ENCODE results near the gene CDC42EP5. TPM values are rescaled to one million over a fixed set of nuclear protein-coding genes. Genes with fewer than 3 reads are reported as not detected.

CDC42EP5 gene
- total and polyA plus RNA-seq, 4 donors: 15.8 to 25.7 (median 21.3) TPM

GRCh38 chr19:54427586-54427985, 45.5 kb downstream of the CDC42EP5 start:
- no peaks in the 10 kb centered on the region for H3K36me3 ChIP-seq (ENCODE audit: control insufficient read depth in 4 of 4, insufficient read depth in 4 of 4, low read length in 4 of 4)
- no peaks in the 10 kb centered on the region for H3K27me3 ChIP-seq (ENCODE audit: control insufficient read depth in 3 of 3, insufficient read depth in 3 of 3, low read length in 2 of 3)
- H3K4me3 ChIP-seq: no peak overlapping the region
- H3K4me1 ChIP-seq (ENCODE audit: control insufficient read depth in 5 of 5, insufficient read depth in 5 of 5, low read length in 5 of 5): peaks cover 0 to 21% (median 6%) of the 10 kb centered on the region in 5 donors
- ATAC-seq (ENCODE audit: insufficient read depth, low FRiP score) (no peak), DNase-seq (no peak)
- WGBS, 2 donors: 87 to 97% methylated on average over 11 of the region's 11 CpGs
- no peaks in the 10 kb centered on the region for H3K9me3 ChIP-seq (ENCODE audit: control insufficient read depth in 4 of 4, insufficient read depth in 3 of 4, low read length in 3 of 4)
- H3K27ac ChIP-seq (ENCODE audit: low read depth in 1 of 2, low read length in 1 of 2): no peak overlapping the region
- no peak overlapping the region for H3K9ac ChIP-seq (ENCODE audit: insufficient read depth in 1 of 2, low read length in 2 of 2)
- TF ChIP-seq CTCF (IDR thresholded peaks at IDR 0.05; ENCODE audit: control extremely low read depth, extremely low read depth): no peak

GRCh38 chr19:54426291-54426931, 46.7 kb downstream of the CDC42EP5 start:
- no peaks in the 10 kb centered on the region for H3K36me3 ChIP-seq (ENCODE audit: control insufficient read depth in 4 of 4, insufficient read depth in 4 of 4, low read length in 4 of 4)
- no peak for TF ChIP-seq CTCF (IDR thresholded peaks at IDR 0.05; ENCODE audit: control extremely low read depth, extremely low read depth)
- ATAC-seq (ENCODE audit: insufficient read depth, low FRiP score) (no peak), DNase-seq (no peak)
- no peak overlapping the region for H3K4me3 ChIP-seq
- no peak overlapping the region for H3K9ac ChIP-seq (ENCODE audit: insufficient read depth in 1 of 2, low read length in 2 of 2)
- WGBS, 2 donors: 70 to 74% methylated on average over 17 of the region's 17 CpGs
- peaks cover 0 to 4% (median 0%) of the 10 kb centered on the region in 3 donors for H3K27me3 ChIP-seq (ENCODE audit: control insufficient read depth in 3 of 3, insufficient read depth in 3 of 3, low read length in 2 of 3)
- H3K4me1 ChIP-seq (ENCODE audit: control insufficient read depth in 5 of 5, insufficient read depth in 5 of 5, low read length in 5 of 5): peaks cover 0 to 16% (median 6%) of the 10 kb centered on the region in 5 donors
- no peak overlapping the region for H3K27ac ChIP-seq (ENCODE audit: low read depth in 1 of 2, low read length in 1 of 2)
- no peaks in the 10 kb centered on the region for H3K9me3 ChIP-seq (ENCODE audit: control insufficient read depth in 4 of 4, insufficient read depth in 3 of 4, low read length in 3 of 4)

GRCh38 chr19:54425382-54425723, 47.7 kb downstream of the CDC42EP5 start:
- H3K27me3 ChIP-seq (ENCODE audit: control insufficient read depth in 3 of 3, insufficient read depth in 3 of 3, low read length in 2 of 3): peaks cover 0 to 4% (median 0%) of the 10 kb centered on the region in 3 donors
- no peak overlapping the region for H3K9ac ChIP-seq (ENCODE audit: insufficient read depth in 1 of 2, low read length in 2 of 2)
- WGBS, 2 donors: 69 to 72% methylated on average over 5 of the region's 5 CpGs
- peaks cover 0 to 2% (median 0%) of the 10 kb centered on the region in 4 donors for H3K9me3 ChIP-seq (ENCODE audit: control insufficient read depth in 4 of 4, insufficient read depth in 3 of 4, low read length in 3 of 4)
- H3K27ac ChIP-seq (ENCODE audit: low read depth in 1 of 2, low read length in 1 of 2): no peak overlapping the region
- H3K36me3 ChIP-seq (ENCODE audit: control insufficient read depth in 4 of 4, insufficient read depth in 4 of 4, low read length in 4 of 4): no peaks in the 10 kb centered on the region
- H3K4me1 ChIP-seq (ENCODE audit: control insufficient read depth in 5 of 5, insufficient read depth in 5 of 5, low read length in 5 of 5): peaks cover 0 to 8% (median 5%) of the 10 kb centered on the region in 5 donors
- ATAC-seq (ENCODE audit: insufficient read depth, low FRiP score): no peak
- DNase-seq: no peak
- no peak for TF ChIP-seq CTCF (IDR thresholded peaks at IDR 0.05; ENCODE audit: control extremely low read depth, extremely low read depth)
- H3K4me3 ChIP-seq: no peak overlapping the region
